Germinal center (tissue), 1 donor: ENCODE measurements around the gene GNAZ.
A peak's percentile ranks its signal among the peaks of the same experiment; 100 is the strongest.

Source experiments
- DNase-seq: peaks from one replicate; pipeline ENCODE4 v3.0.0; 2012; ENCODE audit warnings: mixed read lengths, low spot score

Gene GNAZ

DNA sequence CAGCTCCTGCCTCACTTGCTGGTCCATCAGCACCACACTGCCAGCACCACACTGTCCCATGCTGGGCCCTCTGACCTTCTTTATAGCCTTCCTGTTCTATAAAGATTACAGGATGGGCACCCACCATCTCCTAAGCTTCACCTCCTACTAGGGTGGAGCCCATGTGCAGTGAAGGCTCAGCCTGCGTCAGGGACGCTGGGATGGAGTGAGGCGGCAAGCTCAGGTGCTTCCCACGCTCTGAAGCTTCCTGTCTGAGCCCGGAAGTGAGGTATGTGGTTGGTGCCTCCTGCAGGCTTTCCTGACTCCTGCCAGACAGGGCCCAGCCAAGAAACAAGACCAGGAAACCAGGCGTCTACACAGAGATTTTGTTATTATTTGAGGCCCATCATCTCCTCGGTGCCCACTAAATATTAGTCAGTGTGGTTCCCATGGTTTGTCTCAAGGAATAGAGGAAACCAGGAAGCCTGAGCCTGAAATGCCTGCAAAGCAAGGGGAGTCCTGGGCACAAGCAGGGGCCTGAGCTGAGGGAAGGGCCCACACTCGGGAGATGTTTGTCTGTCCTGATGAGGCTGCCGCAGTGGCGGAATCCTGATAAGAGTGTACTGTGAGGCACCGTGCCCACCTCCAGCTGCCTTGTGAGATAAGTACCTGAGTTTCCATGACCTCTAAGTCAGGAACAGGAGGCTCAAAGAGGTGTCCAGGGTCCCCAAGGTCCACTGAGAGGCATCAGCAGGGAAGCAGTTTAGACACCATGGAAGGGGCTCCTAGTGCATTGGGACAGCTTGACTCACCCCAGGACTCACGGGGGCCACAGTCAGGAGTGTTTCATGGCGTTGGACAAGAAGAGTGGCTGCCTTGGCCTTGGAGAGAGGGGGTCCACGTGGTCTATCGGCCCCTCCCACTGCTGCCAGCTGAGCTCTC, 49.4 kb downstream of the GNAZ start:
- peak; percentile 50 for DNase-seq

DNA sequence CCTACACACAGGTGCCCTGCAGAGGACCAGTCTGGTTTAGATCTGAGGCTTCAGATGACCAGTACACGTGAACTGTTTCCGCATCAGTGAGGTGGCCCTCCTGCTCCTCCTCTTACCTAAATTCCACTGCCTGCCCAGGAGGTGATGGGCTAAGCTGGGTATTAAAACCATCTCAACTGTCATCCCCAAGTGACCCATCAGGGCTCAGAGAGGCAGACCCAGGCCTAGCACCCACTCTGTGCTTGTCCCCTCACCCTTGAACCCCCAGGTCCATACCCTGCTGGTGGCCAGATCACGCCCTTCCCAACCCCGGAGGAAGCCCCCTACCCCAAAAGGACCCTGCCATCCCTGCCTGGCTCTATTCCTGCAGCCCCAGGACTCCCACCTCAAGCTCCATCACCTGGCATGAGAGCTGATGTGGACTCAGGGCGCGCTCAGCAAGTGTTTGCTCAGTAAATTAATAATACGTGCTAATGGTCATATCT, 50.1 kb downstream of the GNAZ start:
- DNase-seq: no peak

DNA sequence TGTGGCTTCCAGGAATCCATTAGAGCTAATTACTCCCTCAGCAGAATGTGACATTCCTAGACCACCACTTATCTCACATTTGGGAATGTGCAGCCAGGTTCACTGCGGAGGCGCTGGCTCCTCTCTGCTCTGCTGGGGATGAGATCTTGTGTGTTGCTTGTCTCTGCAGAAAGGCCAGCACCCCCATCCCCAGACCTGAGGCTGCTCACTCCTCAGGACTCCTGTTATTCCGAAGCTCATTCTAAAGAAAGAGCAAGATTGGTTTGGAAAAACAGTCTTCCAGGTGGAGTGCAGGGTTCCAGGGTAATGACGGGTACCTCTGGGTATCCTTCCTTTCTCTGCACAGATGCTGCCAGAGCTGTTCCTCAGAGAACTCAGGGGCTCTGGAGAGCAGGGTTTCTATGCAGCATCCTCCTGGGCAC, 50.7 kb downstream of the GNAZ start:
- DNase-seq: no peak

DNA sequence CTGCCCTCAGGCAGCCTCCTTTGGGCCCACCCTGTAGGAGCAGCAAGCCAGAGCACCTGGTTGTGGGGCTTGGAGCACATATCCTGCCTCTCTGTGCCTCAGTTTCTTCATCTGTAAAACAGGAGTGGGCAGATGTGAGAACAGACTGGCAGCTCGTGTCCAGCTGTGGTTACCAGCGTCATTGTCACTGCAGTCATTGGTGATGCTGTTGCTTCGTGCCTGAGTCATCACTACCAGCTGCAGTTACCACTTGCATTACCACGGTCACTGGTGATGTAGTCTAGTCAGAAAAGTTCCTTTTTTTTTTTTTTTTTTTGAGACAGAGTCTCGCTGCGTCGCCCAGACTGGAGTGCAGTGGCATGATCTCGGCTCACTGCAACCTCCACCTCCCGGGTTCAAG, 51.1 kb downstream of the GNAZ start:
- DNase-seq: no peak

DNA sequence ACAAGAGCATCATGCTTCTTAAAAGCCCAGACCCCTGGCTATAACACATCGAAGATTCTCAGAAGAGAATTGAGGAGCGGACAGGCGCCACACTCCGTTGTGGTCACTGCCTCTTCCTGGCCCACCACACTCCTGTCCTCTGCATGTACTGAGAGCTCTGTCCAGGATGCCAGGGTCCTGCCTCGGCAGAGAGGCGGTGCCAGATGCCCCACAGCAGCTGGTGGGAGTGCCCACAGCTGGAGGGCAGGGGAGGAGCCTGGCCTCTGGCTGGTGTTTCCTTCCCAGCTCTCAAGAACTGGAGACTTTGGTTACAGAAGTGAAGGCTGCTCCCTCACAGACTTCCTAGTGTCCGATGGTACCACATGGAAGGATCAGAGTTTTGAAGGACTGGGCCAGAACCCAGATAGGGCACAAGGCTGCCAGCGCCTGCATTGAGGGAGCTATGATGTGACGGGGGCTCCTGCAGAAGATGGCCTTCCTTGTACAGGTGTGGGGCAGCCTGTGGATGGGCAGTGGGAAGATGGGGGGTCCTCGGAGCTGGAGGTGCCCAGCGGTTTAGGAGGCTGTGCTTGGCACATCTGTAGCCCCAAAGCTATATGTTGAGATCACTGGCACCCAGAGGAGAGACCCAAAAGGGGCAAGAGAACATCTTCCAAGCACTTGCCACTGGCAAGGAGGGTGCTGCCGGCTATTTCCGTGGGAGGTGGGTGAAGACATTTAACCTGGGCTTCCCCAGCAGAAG, 52.1 kb downstream of the GNAZ start:
- no peak for DNase-seq

DNA sequence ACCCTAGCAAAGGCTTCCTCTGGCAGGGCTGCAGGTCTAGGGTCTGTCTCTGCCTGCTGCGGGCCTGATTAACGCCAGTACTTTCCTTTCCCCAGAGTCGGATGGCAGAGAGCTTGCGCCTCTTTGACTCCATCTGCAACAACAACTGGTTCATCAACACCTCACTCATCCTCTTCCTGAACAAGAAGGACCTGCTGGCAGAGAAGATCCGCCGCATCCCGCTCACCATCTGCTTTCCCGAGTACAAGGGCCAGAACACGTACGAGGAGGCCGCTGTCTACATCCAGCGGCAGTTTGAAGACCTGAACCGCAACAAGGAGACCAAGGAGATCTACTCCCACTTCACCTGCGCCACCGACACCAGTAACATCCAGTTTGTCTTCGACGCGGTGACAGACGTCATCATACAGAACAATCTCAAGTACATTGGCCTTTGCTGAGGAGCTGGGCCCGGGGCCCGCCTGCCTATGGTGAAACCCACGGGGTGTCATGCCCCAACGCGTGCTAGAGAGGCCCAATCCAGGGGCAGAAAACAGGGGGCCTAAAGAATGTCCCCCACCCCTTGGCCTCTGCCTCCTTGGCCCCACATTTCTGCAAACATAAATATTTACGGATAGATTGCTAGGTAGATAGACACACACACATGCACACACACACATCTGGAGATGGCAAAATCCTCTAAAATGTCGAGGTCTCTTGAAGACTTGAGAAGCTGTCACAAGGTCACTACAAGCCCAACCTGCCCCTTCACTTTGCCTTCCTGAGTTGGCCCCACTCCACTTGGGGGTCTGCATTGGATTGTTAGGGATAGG, 52.9 kb downstream of the GNAZ start:
- no peak for DNase-seq

DNA sequence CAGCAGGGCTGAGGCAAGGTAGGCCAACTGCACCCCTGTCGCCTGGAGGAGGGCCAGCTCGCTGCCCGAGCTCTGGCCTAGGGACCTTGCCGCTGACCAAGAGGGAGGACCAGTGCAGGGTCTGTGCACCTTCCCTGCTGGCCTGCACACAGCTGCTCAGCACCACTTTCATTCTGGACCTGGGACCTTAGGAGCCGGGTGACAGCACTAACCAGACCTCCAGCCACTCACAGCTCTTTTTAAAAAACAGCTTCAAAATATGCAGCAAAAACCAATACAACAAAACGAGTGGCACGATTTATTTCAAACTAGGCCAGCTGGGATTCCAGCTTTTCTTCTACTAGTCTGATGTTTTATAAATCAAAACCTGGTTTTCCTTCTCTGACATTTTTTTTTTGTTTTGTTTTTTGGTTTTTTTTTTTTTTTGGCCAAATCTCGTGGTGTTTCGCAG, 53.5 kb downstream of the GNAZ start:
- DNase-seq: no peak

DNA sequence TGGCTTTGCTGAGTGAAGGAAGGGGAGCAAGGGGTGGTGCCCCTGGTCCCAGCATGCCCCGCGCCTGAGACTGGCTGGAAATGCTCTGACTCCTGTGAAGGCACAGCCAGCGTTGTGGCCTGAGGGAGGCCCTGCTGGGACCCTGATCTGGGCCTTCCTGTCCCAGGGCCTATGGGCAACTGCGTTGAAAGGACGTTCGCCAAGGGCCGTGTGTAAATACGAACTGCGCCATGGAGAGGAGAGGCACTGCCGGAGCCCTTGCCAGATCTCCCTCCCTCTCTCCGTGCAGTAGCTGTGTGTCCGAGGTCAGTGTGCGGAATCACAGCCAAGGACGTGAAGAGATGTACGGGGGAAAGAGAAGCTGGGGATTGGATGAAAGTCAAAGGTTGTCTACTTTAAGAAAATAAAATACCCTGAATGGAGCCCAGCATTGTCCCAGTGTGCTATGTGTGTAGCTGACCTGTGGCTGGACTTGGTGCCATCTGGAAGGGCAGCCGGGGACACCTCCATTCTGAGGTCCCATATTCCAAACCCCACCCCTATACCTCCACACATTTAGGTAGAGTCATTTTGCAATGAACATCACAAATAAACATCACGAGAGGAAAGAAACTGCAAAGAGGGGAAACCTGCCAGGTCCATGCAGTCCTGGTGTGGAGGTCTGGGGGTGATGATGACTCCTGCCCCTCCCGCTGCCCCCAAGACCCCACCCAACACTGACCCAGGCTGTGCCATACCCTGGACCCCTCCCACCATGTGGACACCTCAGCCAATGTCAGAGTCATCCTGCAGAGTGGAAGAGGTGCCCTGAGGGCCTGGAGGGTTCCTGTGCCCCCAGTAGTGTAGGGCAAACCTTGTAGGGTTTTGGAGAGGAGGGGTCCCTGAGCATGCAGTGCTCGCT, 54.5 kb downstream of the GNAZ start:
- DNase-seq: no peak

DNA sequence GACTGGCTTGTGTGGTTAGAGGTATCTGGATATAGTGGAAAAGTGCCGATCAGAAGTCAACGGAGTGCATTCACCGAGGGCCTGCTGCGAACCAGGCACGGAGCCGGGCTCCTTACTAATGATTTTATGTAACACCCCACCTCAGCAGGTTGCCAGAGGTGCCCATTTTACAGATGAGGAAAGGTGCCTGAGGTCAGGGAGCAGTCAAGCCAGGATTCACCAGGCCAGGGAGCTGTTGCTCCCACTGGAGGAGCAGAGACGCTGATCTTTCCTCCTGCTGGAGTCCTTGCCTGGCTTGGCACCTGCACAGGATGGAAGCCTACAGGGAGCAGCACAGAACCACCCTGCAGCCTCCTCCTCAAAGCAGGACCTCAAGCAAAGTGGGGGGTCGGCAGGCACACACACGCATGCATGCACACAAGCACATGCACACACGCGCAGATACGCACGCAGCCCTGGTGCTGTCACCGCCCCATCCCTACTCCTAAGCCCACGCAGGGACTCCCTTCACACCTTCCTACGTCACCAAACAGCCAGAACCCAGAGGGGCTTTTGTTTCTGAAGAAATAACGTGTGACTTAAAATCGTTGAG, 55.3 kb downstream of the GNAZ start:
- no peak for DNase-seq

DNA sequence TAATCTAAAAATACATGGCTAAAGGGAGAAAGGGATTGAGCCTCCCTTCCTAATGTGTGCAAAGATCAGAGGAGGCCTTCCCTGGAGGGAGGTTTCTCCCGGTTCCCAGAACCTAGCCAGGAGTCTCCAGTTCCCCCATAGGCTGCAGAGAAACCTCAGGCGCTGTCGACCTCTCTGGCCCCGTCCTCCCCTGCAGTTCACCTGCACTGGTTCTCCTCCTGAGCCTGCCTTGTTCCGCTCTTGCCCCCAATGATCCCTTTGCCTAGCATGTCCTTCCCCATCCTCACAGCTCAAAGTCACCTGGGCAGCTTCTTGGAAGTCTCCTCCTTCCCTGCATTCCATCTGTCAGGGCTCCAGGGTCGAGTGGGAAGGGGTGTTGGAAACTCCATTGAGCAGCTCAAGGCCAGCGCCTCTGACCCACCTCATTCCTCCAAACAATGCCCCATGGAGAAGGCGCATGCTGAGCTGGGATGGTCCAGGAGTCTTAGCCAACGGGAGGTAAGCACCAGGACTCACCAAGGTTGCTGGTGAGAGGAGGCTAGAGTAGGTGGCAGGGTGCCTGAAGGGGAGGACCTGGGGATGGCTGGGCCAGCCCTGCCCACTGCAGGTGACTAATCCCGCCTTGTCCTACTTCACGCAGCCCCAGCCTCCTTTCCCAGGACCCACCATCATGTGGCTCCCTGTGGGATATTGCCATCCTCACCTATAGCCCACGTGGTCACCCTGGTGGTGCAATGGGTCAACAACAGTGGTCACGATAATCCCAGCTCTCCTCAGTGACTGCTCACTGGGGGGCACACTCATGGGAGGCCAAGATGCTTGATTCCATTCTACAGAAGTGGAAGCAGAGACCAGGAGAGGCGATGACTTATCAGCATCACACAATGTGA, 56.1 kb downstream of the GNAZ start:
- DNase-seq: no peak

DNA sequence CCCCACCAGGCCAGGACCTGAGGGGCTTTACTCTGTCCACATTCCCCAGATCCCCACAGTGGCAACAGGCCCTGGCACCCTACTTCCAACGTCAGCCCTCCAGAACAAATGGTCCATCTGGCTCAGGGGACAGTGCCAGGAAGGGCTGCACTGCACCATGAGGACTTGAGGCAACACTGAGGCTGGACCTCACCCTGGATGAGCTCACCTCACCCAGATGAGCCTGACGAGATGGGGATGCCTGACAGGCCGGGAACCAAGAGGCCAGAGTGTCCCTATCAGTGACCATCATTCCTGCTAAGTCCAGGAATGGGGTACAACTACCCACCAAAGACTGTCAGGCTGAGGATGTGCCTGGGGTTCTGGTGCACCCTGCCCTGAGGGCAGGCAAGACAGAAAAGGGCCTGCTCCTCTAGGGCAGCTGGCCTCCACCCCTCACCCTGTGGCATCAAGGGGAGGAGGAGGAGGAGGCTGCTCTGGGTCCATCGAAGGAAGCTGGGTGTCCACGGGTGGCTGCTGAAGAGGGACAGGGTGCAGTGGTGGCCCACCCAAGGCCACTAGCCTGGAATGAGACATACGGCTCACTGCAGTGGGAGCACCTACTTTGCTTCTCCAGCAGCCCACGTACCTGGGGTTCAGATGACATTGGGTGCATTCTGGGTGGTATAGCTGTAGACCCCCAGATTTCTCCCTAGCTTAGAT, 56.9 kb downstream of the GNAZ start:
- no peak for DNase-seq

DNA sequence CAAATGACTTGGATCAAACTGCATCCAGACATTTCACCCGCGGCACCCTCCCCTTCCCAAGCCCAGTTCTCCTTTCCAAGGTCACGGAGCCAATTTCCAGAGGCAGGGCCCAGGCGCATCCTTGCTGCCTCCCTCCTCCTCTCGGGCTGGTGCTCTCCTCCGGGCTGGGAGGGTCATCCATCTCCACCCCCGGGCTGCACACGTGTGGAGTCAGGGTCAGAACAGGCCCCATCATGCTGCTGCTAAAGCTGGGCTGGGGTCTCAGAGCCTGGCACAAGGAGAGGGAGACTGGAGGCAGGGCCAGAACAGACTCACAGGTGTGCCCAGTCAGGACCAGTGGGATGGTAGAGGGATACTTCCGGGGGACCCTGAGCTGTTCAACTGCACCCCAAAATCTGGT, 57.5 kb downstream of the GNAZ start:
- DNase-seq: no peak

DNA sequence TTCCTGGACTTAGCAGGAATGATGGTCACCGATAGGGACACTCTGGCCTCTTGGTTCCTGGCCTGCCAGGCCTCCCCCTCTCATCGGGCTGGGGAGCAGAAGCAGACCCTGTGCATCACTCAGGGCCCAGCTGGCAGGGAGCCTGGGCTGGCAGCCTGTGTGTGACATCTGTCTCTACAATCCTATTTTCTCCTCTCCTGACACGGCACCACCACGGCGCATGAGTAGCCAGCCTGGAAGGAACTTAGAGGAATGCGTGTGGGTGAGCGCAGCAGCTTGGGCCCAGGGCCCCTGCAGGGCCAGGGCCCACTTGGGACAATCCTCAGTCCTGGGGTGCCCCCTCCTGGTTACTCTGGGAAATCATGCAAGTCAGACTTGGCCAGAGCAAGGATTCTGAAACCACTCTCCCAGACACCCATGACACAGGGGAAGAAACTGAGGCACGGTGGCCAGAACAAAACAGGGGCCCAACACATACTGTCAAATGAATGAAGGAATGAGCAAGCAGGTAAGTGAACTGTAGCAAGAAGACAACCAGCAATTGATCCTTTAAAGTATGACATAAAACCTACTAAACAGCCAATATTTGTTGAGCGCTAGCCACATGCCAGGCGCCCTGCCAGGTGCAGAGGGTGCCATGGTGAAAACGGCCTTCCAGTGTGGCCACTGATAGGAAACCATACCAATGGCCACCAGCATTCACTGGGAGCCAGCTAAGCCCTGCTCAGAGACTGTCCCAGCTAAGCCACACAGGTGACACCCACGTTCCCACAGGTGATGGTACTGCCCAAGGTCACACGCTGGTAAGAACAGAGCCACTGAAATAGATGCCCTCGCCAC, 58.2 kb downstream of the GNAZ start:
- DNase-seq: peak; percentile 90

DNA sequence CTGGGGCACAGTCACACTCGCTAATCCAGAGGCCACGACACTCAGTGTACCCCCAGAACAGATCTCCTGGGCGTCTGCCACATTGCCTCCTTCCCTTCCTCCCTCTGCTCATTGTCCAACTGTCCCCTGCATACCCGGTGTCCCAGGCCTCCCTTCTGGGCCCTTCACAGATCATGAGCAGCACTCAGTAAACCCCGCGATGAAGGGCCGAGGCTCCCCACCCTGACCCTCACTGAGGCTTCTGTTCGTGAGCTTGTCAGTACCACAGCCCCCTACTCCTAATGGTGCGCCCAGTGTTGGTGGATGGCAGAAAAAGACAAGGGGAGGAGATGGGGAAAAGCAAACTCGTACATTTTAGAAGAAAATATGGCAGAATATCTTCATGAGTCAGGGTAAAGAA, 58.8 kb downstream of the GNAZ start:
- no peak for DNase-seq

DNA sequence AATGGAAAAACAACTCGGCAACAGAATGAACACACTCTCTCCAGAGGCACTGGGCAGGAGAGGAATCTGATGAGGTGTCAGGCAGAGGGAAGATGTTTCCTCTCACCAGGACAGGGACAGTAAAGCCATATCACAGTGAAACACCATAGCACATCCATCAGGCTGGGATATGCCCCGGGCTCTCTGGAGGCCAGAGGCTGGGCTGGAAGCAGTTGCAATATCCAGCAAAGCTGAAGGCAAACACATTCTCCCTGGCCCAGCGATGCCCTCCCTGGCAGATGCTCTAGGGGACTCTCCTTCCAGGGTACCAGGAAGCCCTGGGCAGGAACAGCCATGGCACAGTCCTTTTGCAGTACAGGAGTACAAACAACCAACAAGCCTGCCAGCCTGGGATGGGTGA, 60.4 kb downstream of the GNAZ start:
- DNase-seq: no peak

DNA sequence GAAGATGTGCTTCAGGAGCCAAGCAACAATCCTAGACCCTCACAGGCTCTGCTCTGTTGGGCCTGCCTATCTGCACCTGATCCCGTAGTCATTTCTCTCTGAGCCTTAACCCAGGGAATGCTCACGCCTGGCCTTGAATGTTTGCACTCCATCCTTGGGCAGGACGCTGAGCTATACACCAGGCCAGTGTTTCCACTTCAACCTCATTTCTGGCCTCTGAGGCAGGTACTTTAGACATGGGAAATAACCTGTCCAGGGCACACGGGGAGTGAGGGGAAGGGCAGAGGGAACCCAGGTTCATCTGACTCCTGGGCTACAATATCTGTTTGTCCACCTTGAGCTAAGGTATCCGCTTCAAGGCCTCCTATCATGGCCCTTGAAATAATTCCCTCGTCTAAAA, 61.6 kb downstream of the GNAZ start:
- no peak for DNase-seq

DNA sequence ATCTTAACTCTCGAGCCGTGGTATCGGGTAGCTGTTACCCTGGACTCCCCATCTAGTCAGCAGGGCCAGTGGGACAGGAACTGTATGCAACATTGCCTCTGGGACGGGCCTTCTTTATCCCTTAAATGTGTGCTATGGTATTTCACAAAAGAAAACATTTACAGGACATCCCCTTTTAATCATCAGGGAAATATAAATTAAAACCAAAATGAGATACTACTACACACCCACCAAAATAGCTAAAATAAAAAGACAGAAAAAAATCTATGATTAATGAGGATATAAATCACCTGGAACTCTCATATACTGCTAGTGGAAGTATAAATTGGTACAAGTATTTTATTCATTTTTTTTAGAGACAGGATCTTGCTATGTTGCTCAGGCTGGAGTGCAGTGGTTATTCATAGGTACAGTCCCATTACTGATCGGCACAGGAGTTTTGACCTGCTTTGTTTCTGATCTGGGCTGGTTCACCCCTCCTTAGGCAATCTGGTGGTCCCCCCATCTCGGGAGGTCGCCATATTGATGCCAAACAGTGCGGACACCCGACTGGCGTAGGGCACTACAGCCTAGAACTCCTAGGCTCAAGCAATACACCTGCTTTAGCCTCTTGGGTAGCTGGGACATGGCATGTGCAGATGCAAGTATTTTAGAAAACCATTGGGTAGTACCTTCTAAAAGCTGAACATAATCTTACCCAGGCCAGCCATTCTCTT, 62.2 kb downstream of the GNAZ start:
- no peak for DNase-seq

DNA sequence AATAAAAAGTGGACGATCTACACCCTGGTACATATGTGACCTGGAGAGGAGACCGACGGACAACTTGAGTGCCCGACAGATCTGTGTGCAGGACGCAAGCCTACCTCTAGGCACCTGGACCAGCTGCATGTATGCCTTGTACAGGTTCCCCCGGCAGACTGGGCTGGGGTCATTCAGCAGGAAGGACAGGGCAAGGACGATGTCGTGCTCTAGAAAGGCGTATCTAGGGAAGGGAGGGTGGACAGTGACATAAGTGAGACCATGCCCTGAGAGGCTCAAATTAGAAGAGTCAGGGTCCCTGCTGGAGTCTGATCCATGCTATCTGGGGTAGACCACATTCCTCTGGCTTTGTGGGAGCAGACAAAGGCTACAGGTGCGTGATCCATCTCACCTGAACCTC, 63.6 kb downstream of the GNAZ start:
- DNase-seq: no peak
